ENCODE data around the gene ASTN2.

ASTN2 gene

DNA sequence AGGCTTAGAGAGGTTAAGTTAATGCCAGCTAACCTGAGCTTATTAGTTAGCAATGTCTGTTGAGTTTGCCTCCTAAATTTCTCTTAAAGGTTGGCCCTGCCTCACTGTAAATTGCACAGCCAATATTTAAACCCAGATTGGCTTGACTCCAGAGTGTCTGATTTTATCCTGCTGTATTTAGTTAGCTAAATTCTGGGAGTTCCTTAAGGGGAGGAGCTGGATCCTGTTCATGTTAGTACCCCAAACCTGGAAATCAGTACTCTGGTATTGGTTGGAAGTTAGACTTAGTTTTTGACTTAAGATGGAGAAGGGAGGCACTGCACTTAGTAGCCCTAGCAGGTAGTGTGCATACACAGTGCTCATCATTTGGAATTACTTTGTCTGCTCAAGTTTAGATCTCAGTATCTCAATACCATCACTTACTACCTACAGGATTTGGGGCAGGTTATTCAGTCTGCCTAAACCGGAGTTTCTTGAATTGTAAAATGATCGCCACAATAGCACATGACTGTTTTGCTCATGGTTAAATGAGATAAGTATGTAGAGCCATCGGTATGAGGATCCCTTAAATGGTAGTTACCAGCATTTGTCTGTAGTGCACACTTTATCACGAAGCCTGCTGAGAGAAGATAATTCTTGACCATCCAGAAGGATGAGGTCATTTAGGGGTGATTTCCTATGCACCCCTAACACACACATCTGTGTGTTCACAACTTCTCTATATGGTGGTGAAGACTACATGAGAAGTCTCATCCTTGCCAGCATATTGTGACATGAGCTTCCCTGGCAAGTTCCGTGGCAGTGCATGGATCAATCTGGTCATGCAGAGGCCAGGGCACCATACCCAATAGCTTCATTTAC, 992.5 kb downstream of the ASTN2 start:
- TF ChIP-seq POLR2A (IDR thresholded peaks at IDR 0.05; ENCODE audit: low read depth, low read length): no peak
- DNase-seq (ENCODE audit: insufficient read length, low spot score): no peak
- no peak for FAIRE-seq

DNA sequence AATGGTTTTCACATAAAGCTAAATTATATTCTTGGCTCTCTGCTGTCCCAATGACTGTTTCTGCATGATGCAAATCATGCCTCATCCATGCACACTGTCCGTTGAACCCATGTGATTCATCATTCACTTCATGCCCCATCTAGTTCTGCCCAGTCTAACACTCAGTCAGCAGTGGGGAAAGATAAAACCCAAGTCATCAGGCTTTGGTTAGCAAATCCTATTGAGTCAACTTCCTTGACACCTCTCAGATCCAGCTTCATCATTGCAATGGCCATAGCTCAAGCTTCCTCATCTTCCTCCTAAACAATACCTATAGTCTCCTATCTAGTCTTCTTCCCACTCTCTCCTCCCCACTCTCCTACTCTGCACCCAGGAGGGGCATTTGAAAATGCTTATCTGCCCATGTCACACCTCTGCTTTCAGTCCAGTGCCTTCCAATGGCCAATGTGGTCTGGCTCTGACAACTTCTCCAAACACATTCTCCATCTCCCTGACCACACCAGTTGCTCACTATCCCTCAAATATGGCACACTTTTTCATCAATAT, 993.8 kb downstream of the ASTN2 start:
- TF ChIP-seq POLR2A (IDR thresholded peaks at IDR 0.05; ENCODE audit: low read depth, low read length): no peak
- no peak for DNase-seq (ENCODE audit: insufficient read length, low spot score)
- no peak for FAIRE-seq

DNA sequence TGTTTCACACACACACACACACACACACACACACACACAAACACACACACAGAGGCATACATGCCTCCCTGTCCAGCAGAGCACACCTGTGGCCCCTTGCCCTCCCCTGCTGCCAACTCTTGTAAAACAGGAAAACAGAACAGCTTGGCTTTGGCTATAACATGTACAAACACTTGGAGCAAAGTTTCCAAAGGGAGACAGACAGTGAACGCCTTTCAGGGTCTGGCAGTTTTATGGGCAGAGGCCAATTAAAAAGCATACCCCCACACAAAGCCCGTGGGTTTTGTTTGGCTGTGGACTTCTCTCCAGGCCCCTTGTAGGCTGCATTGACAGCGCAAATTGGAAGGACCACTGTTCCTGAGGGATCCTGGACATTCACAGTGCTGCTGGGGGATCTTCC, 995.7 kb downstream of the ASTN2 start:
- FAIRE-seq (no peak), DNase-seq (ENCODE audit: insufficient read length, low spot score) (no peak)
- TF ChIP-seq POLR2A (IDR thresholded peaks at IDR 0.05; ENCODE audit: low read depth, low read length): no peak

DNA sequence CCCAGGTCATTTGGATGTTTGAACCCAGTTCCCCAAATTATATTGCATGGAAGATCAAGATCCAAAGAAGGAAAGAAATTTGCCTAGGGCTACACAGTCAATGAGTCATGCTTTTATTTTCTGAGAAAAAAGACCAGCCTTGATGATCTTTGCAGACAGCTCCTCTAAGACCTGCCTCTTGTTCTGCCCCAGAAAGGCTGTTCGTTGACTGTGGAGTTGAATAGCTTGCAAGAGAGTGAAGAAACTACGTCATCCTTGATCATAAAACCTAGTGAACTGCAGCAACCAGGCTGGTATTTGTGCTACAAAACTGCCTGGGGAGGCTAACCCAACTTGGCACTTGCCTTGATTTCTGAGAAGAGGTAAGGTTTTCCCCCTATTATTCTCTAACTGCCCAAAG, 997.4 kb downstream of the ASTN2 start:
- TF ChIP-seq POLR2A (IDR thresholded peaks at IDR 0.05; ENCODE audit: low read depth, low read length): no peak
- DNase-seq (ENCODE audit: insufficient read length, low spot score) (no peak), FAIRE-seq (no peak)

DNA sequence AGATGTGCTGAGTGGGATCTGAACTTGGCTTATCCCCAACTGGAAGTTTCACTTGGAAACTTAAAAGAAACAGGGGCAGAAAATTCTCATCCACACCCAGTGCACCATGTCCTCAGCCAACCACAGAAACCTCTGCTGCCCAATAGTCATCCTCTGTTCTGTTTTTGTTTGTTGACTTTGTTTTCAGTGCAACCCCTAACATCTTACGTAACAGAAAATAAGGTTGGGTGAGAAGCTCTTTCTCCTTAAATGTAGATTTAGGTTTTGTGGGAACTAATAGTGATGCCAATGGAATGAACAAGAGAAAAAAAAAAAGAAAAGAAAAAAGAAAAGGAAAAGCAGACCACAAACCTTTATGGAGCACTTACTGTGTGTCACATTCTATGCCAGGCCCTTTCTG, 998.4 kb downstream of the ASTN2 start:
- DNase-seq (ENCODE audit: insufficient read length, low spot score): no peak
- no peak for TF ChIP-seq POLR2A (IDR thresholded peaks at IDR 0.05; ENCODE audit: low read depth, low read length)
- no peak for FAIRE-seq

DNA sequence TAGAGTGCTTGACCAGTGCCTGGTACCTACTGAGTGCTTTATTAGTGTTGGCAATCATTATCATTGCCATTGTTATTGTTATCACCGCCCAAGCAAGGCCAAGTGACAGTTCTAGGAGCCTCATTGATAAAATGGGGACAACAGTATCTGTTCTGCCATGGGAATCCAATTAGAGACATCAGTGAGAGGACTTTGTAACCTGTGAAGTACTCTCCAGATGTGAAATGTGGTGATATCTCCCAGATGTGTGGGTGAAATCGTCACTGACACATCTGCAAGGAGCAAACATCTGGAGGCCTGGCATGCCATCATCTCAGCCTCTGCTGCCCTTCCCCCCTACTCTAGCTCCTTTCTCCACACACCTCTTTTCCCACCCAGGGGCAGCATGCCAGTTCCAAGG, 1000.5 kb downstream of the ASTN2 start:
- TF ChIP-seq POLR2A (IDR thresholded peaks at IDR 0.05; ENCODE audit: low read depth, low read length): no peak
- no peak for FAIRE-seq

DNA sequence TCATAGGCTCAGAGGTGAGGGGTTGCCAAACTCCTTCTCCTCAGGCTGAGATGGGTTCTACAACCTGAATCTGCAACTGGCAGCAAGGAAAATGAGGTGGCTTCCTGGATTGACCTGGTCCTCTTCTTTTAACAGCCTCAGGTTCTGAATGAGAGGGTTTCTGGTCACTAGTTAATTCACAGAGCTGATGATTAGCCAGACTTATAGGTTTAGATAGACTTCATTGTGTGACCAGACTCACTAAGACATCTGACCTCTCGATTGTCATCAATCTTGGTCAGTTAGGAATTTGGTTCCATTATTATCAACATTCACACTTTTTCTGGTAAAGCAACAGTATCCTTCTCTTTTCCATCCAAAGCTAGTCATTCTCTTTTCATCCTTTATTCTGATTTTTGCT, 1003.4 kb downstream of the ASTN2 start:
- no peak for TF ChIP-seq POLR2A (IDR thresholded peaks at IDR 0.05; ENCODE audit: low read depth, low read length)
- FAIRE-seq (no peak), DNase-seq (ENCODE audit: insufficient read length, low spot score) (no peak)

More for the DNA sequence above, 1000.5 kb downstream of the ASTN2 start:
- no peak for DNase-seq (ENCODE audit: insufficient read length, low spot score)

DNA sequence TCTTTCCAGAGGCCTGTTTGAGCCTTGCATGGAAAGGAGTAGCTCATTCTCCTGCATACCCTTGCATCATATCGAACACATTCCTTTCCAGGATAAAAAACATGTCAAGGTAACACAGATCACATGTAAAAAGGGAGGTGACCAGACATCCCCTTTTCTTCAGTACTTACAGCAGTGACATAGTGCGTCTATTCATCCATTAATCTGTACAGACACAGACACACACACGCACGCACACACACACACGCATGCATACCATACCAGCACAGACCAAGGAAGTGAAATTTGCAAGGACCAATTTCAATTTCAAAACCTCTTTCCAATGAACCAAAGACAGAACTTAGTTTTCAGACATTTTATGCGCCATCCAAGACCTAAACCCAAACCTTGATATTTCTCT, 1005.2 kb downstream of the ASTN2 start:
- FAIRE-seq (no peak), DNase-seq (ENCODE audit: insufficient read length, low spot score) (no peak)
- no peak for TF ChIP-seq POLR2A (IDR thresholded peaks at IDR 0.05; ENCODE audit: low read depth, low read length)

DNA sequence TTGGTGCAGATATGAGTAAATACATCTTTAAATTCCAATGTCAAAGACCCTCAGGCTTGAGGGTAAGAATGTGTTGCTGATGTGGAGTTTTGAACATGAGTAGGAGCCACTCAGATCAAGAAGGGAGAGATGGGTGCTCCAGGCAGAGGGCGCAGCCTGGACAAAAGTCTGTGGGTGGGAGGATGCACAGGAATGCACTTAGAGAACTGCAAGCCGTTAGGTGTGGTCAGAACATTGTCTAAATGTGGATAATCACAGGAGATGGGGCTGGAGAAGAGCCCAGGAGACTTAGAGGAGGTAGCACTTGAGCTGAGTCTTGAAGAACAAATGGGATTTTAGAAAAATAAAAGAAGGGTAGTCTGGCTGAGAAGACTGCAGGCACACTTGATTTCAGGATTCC, 1005.7 kb downstream of the ASTN2 start:
- no peak for TF ChIP-seq POLR2A (IDR thresholded peaks at IDR 0.05; ENCODE audit: low read depth, low read length)
- no peak for DNase-seq (ENCODE audit: insufficient read length, low spot score)
- FAIRE-seq: no peak

DNA sequence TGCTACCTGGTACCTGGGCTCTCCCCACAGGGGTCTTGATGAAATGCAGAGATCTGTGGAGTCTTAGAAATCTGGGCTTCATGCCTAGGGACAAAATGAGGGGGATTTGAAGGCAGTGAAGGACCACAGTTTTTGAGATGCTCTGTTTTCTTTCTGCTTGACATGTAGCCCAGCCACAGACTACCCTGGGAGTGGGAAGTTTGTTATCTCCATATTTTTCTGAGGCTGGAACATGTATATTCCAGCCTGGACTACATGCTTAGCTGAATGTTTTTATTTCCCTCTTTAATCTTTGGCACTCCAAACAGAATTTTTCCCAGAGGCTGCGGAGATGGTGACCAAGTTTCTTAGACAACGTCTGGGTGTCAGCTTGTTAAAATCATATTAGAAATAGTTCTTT, 1008.4 kb downstream of the ASTN2 start:
- DNase-seq (ENCODE audit: insufficient read length, low spot score): no peak
- TF ChIP-seq POLR2A (IDR thresholded peaks at IDR 0.05; ENCODE audit: low read depth, low read length): no peak
- no peak for FAIRE-seq

DNA sequence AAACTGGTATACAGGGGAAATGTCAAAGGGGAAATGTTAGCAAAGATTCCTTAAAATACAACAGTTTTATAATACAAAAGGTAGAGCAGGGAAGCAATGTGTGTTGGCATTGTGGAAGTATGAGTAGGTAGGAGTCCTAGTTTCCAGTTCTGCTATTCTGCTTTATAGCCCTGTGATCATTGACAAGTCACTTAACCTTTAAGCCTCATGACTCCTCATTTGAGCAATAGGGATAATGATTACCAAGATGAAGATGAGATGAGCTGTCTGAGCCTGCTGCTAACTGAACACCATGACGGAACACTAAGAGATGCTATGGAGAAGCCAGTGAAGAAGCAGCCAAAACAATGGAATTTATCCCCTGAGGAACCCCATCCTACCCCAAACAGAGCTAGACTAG, 1009.5 kb downstream of the ASTN2 start:
- FAIRE-seq: no peak
- DNase-seq (ENCODE audit: insufficient read length, low spot score): no peak
- TF ChIP-seq POLR2A (IDR thresholded peaks at IDR 0.05; ENCODE audit: low read depth, low read length): no peak

DNA sequence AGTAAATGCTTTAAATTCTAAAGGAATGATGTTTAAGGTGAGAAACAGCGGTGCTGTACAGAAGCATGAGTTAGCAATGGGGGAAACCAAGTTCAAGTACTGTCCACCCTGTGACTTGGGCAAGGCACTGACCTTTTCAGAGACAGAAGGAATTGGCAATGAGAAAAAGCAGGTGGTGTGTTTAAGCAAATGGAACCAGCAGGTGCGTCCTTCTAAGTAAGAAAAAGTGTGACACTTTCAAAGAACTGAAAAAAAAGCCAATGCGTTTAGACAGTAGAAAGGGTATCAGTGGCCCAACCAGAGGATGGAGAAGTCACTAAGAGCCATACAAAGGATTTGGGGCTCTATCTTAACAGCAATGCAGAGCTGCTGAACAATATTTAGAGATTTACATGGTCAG, 1010.6 kb downstream of the ASTN2 start:
- DNase-seq (ENCODE audit: insufficient read length, low spot score) (no peak), FAIRE-seq (no peak)
- no peak for TF ChIP-seq POLR2A (IDR thresholded peaks at IDR 0.05; ENCODE audit: low read depth, low read length)

DNA sequence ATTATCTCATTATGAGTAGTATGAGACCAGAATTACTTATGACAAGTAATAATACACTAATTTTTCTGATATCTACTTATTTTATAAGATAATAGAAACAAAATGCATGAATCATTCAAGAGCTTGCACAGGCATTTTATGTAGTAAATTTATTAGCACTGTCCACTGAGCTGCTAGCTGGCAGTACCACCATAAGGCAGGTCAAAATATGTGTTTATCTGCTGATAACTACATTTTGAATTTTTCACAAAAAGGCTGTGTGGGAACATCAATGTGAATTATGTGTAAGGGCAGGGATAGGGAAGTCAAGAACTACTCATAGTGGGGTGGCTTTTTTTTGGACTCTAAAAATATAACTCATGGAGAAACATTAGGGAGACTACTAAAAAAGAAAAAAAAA, 1011.7 kb downstream of the ASTN2 start:
- FAIRE-seq (no peak), DNase-seq (ENCODE audit: insufficient read length, low spot score) (no peak)
- TF ChIP-seq POLR2A (IDR thresholded peaks at IDR 0.05; ENCODE audit: low read depth, low read length): no peak

DNA sequence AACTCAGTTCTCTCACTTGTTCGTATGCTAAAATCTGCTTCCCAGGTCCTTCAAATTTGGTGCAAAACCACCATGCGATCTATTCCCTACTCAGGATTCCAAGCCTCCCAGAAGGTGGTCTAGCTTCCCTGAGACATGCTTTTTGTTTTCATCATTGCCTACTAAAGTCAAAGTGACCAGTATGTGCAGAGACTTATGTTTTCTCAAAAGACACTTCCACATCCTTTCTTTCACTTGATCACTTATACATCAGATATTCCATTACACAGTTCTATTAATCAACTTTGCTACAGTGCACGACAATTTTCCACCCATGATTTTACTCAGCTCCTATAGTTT, 1019.2 kb downstream of the ASTN2 start:
- FAIRE-seq: no peak
- TF ChIP-seq POLR2A (IDR thresholded peaks at IDR 0.05; ENCODE audit: low read depth, low read length): no peak
- no peak for DNase-seq (ENCODE audit: insufficient read length, low spot score)
